AG04449 (cell line): ENCODE measurements around the gene CDH20.

ENCODE experiments used
- CTCF ChIA-PET: fragments of 350-600 bp; formaldehyde crosslinking; extraction: SDS; loops from one replicate; lab custom pipeline; 2021; ENCODE audit warnings: antibody characterized with exemption; lab: Yijun Ruan, JAX
- POLR2A ChIA-PET: fragments of 400-600, 350-600 bp; formaldehyde crosslinking; extraction: SDS; loops from one replicate; lab custom pipeline; 2020; ENCODE audit warnings: antibody characterized with exemption, inconsistent platforms; lab: Yijun Ruan, JAX
- DNase-seq: peaks from one replicate; pipeline ENCODE4 v3.0.0-alpha.2; 2010; ENCODE audit warnings: low read depth, low spot score
- H3K4me3 ChIP-seq: 2 replicates; pipeline ENCODE4 v1.5.1; 2011; ENCODE audit warnings: low read depth, mild to moderate bottlenecking, control low read depth, low read length
- TF ChIP-seq, protein P1 (sequence below): IDR thresholded peaks from one replicate; pipeline ENCODE4 v1.5.1; 2011; ENCODE audit warnings: mild to moderate bottlenecking, moderate library complexity, low read length, control low read depth, inconsistent platforms; ENCODE audit not compliant: insufficient read depth; ENCODE audit errors: missing control alignments

The CDH20 gene

DNA sequence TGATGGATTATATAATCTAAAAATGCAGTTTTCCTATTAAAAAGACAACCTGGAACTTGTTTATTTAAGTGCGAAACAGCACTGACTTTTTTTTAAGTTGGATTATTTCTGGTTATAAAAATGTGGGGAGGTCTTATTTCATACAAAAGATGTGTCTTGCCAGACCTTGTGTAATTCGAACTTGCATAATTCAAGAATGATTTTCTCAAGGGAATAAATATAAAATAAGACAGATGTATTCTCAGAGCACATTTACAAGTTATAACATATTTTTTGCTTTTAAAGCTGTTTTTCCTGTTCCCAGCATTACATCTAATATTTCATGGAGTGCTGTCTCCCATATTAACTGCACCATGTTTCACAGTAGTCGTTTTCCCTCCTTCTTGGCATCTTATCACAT, 263.1 kb downstream of the CDH20 start:
- TF ChIP-seq, protein P1, sequence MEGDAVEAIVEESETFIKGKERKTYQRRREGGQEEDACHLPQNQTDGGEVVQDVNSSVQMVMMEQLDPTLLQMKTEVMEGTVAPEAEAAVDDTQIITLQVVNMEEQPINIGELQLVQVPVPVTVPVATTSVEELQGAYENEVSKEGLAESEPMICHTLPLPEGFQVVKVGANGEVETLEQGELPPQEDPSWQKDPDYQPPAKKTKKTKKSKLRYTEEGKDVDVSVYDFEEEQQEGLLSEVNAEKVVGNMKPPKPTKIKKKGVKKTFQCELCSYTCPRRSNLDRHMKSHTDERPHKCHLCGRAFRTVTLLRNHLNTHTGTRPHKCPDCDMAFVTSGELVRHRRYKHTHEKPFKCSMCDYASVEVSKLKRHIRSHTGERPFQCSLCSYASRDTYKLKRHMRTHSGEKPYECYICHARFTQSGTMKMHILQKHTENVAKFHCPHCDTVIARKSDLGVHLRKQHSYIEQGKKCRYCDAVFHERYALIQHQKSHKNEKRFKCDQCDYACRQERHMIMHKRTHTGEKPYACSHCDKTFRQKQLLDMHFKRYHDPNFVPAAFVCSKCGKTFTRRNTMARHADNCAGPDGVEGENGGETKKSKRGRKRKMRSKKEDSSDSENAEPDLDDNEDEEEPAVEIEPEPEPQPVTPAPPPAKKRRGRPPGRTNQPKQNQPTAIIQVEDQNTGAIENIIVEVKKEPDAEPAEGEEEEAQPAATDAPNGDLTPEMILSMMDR, result no peak
- CTCF ChIA-PET, result interaction anchor here (1.2 to 7.8 kb wide), 3 partner anchors 9 to 16 kb away, joined by 4 to 94 read pairs (median 6); no protein-coding TSS in a partner anchor
- DNase-seq, result no peak
- no peak overlapping the region for H3K4me3 ChIP-seq
- POLR2A ChIA-PET, result no interaction called here

DNA sequence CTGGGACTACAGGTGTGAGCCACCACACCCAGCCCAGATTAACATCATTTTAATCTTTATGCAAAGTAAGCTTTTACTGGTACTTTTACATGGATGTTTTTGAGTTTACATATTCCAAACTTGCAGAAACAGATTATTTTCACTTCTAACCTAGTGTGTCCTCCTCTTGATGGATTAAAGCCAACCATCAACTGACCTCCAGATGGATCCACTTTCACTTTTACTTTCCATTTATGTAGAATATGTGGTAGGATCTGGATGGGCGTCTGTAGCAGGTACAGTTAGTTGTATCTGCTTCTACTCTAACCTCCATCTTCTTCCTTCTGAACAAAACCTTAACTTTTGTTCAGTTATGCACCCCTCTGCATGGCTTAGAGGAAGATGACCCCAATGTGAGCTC, 264.1 kb downstream of the CDH20 start:
- TF ChIP-seq, protein P1, result no peak
- POLR2A ChIA-PET, result no interaction called here
- CTCF ChIA-PET, result interaction anchor here (1.1 to 7.8 kb wide), 3 partner anchors 10 to 21 kb away, joined by 3 to 94 read pairs (median 6); no protein-coding TSS in a partner anchor
- no peak overlapping the region for H3K4me3 ChIP-seq
- DNase-seq, result no peak

DNA sequence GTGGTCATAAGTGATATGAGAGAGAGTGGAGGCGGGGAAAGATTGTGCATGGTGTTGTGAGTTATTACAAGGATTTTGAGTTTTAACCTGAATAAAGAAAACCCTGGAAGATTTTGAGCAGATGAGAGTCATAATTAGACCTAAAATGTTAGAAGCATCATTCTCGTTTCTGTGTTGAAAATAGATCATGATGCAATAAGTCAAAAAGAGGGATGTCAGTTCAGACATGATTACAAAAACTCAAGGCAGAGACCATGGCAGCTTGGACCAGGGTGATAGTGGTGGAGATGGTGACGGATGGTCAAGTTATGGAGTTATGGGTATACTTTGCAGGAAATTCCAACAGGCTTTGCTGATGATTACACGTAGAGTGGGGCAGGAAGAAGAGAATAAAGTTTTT, 267.2 kb downstream of the CDH20 start:
- DNase-seq, result no peak
- H3K4me3 ChIP-seq, result no peak overlapping the region
- TF ChIP-seq, protein P1, result no peak
- POLR2A ChIA-PET, result no interaction called here
- CTCF ChIA-PET, result interaction anchor here (1.2 to 7.8 kb wide), 4 partner anchors 9 to 22 kb away, joined by 3 to 94 read pairs (median 8); no protein-coding TSS in a partner anchor

DNA sequence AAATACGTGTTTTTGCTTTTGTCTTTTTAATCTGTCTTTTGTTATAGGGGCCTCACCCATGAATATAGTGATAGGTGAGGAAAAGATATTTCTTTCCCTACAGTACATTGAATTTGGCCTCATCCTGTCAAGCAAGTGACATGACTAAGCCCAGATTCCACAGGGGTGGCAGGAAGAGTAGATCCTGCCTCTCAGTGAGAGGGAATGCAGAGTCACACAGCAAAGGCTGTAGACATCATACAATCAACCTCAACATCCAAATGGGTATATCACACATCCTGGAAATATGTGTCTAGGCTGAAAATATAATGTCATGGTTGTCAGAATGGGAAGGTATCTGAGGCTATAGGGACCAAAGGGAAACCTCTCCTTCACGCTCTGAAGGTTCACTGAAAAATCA, 269.6 kb downstream of the CDH20 start:
- DNase-seq, result no peak
- H3K4me3 ChIP-seq, result no peak overlapping the region
- TF ChIP-seq, protein P1, result no peak
- POLR2A ChIA-PET, result no interaction called here
- CTCF ChIA-PET, result interaction anchor here (7.8 kb wide), 1 partner anchor 20 kb away, joined by 94 read pairs; no protein-coding TSS in a partner anchor
